ENCODE results near the gene ADGRB2.
A peak's percentile ranks its signal among the peaks of the same experiment; 100 is the strongest.

ADGRB2 gene

GRCh38 chr1:31764312-31765040 is at the start of gene ADGRB2:
ADGRB2 (minus strand) TSS chr1:31764340; CDS start chr1:31757221, 7,119 bp downstream.
- Histone ChIP-seq H3K9me3 (replicated peaks; ENCODE audit: insufficient read depth, low read length) (no peaks in the 10 kb centered on the region), H3K9ac (ENCODE audit: low read length) (peak within 1 kb of the TSS; percentile 33; the same call in 1 of the 2 replicates), H2AFZ (ENCODE audit: low read length) (peak within 1 kb of the TSS; percentile 75)

GRCh38 chr1:31812158-31812829 is 48.2 kb upstream of the ADGRB2 start:
- Histone ChIP-seq H3K9me3 (replicated peaks; ENCODE audit: insufficient read depth, low read length) (no peaks in the 10 kb centered on the region), H3K9me2 (replicated peaks; ENCODE audit: insufficient read depth, low read length) (no peaks in the 10 kb centered on the region), H3K4me3 (ENCODE audit: low read length) (no peak overlapping the region), H3K4me2 (ENCODE audit: low read depth, low read length) (no peak overlapping the region), H2AFZ (ENCODE audit: low read length) (no peak overlapping the region), H3K4me1 (ENCODE audit: low read length) (0 out of 2 replicates have a peak, but pooled peaks cover 3% of the 10 kb centered on the region), H3K9ac (ENCODE audit: low read length) (no peak overlapping the region), H3K79me2 (ENCODE audit: low read length) (no peaks in the 10 kb centered on the region), H3K27ac (ENCODE audit: low read length) (no peak overlapping the region), H3K27me3 (replicated peaks; ENCODE audit: insufficient read depth, low read length) (peaks cover 6% of the 10 kb centered on the region), H4K20me1 (ENCODE audit: insufficient read depth, low read length) (no peaks in the 10 kb centered on the region), H3F3A (ENCODE audit: insufficient read depth, low read length) (no peaks in the 10 kb centered on the region), H3K36me3 (replicated peaks; ENCODE audit: insufficient read depth, low read length) (no peaks in the 10 kb centered on the region)
- TF ChIP-seq CTCF (IDR thresholded peaks at IDR 0.05; ENCODE audit: low read length) = no peak
- no peak for TF ChIP-seq EZH2phosphoT487 (IDR thresholded peaks at IDR 0.05; ENCODE audit: low read length)
- no peak for TF ChIP-seq EZH2 (optimal IDR thresholded peaks at IDR 0.05; ENCODE audit: low read depth, low read length)
- DNase-seq = no peak

More at GRCh38 chr1:31764312-31765040, at the start of gene ADGRB2:
- Histone ChIP-seq H3K36me3 (replicated peaks; ENCODE audit: insufficient read depth, low read length) (no peaks in the 10 kb centered on the region), H3K27me3 (replicated peaks; ENCODE audit: insufficient read depth, low read length) (peaks cover 45% of the 10 kb centered on the region), H3F3A (ENCODE audit: insufficient read depth, low read length) (0 out of 2 replicates have a peak, but pooled peaks cover 4% of the 10 kb centered on the region), H3K79me2 (ENCODE audit: low read length) (no peaks in the 10 kb centered on the region), H3K4me2 (ENCODE audit: low read depth, low read length) (peak within 1 kb of the TSS; percentile 97), H3K4me1 (ENCODE audit: low read length) (0 out of 2 replicates have a peak, but pooled peaks cover 8% of the 10 kb centered on the region), H3K27ac (ENCODE audit: low read length) (no peak within 1 kb of the TSS), H3K4me3 (ENCODE audit: low read length) (peak within 1 kb of the TSS; percentile 66), H3K9me2 (replicated peaks; ENCODE audit: insufficient read depth, low read length) (no peaks in the 10 kb centered on the region), H4K20me1 (ENCODE audit: insufficient read depth, low read length) (no peaks in the 10 kb centered on the region)
- TF ChIP-seq EZH2 (optimal IDR thresholded peaks at IDR 0.05; ENCODE audit: low read depth, low read length) (no peak), EZH2phosphoT487 (IDR thresholded peaks at IDR 0.05; ENCODE audit: low read length) (no peak), CTCF (IDR thresholded peaks at IDR 0.05; ENCODE audit: low read length) (no peak)
- peak; percentile 41 for DNase-seq

- H3F3A ChIP-seq (ENCODE audit: insufficient read depth, low read length) = no peaks in the 10 kb centered on the region
- no peaks in the 10 kb centered on the region for H3K9me2 ChIP-seq (replicated peaks; ENCODE audit: insufficient read depth, low read length)
- H3K4me3 ChIP-seq (ENCODE audit: low read length) = no peak overlapping the region
- H3K9ac ChIP-seq (ENCODE audit: low read length) = no peak overlapping the region
- H2AFZ ChIP-seq (ENCODE audit: low read length) = no peak overlapping the region
- no peaks in the 10 kb centered on the region for H3K9me3 ChIP-seq (replicated peaks; ENCODE audit: insufficient read depth, low read length)
- no peaks in the 10 kb centered on the region for H3K36me3 ChIP-seq (replicated peaks; ENCODE audit: insufficient read depth, low read length)
- TF ChIP-seq CTCF (IDR thresholded peaks at IDR 0.05; ENCODE audit: low read length) (no peak), EZH2 (optimal IDR thresholded peaks at IDR 0.05; ENCODE audit: low read depth, low read length) (no peak), EZH2phosphoT487 (IDR thresholded peaks at IDR 0.05; ENCODE audit: low read length) (no peak)
- H3K4me2 ChIP-seq (ENCODE audit: low read depth, low read length) = no peak overlapping the region
- peaks cover 6% of the 10 kb centered on the region for H3K27me3 ChIP-seq (replicated peaks; ENCODE audit: insufficient read depth, low read length)
- H3K4me1 ChIP-seq (ENCODE audit: low read length) = 0 out of 2 replicates have a peak, but pooled peaks cover 3% of the 10 kb centered on the region
- H3K79me2 ChIP-seq (ENCODE audit: low read length) = no peaks in the 10 kb centered on the region
- no peak for DNase-seq
- no peak overlapping the region for H3K27ac ChIP-seq (ENCODE audit: low read length)
- H4K20me1 ChIP-seq (ENCODE audit: insufficient read depth, low read length) = no peaks in the 10 kb centered on the region
Observed at GRCh38 chr1:31811605-31812004, 47.5 kb upstream of the ADGRB2 start.

Data from MM.1S (cell line).